Stimulated activated CD4-positive, alpha-beta T cell treated with anti-CD3 and anti-CD28 coated beads, Interleukin-12 subunit alpha, Interleukin-12 subunit beta, amount 100 ng/mL, for 24 hours (primary cell): ENCODE results near the gene FBXW4.

ENCODE experiments used
- DNase-seq, 2 experiments: peaks; one replicate each; pipeline ENCODE4 v3.0.0-alpha.2; 2020; ENCODE audit warnings: low read depth in 2 of 2

Gene FBXW4, protein sequence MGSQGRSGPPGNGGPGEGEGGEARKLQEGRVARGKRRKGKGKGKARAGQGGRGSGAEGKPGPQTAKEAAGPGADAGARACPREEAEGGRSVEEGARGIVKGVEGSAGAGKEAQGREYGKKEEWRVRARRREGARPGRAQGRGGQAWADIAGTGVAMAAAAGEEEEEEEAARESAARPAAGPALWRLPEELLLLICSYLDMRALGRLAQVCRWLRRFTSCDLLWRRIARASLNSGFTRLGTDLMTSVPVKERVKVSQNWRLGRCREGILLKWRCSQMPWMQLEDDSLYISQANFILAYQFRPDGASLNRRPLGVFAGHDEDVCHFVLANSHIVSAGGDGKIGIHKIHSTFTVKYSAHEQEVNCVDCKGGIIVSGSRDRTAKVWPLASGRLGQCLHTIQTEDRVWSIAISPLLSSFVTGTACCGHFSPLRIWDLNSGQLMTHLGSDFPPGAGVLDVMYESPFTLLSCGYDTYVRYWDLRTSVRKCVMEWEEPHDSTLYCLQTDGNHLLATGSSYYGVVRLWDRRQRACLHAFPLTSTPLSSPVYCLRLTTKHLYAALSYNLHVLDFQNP

GRCh38 chr10:101694674-101695403 lies at the start of gene FBXW4:
FBXW4 (minus strand) TSS chr10:101695170; CDS start chr10:101695105, 65 bp downstream.
- DNase-seq: peak; percentile 52 to 60

DNA sequence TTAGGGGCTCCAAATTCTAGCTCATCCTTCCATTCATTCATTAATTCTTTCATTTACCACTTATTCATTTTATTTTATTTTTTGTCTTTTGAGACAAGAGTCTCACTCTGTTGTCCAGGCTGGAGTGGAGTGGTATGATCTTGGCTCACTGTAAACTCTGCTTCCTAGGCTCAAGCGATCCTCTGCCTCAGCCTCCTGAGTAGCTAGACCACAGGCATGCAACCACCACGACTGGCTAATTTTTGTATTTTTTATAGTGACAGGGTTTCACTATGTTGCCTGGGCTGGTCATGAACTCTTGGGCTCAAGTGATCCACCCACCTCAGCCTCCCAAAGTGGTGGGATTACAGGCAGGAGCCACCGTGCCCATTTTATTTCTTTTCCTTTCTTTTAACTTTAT lies 49.3 kb upstream of the FBXW4 start:
- DNase-seq: no peak

DNA sequence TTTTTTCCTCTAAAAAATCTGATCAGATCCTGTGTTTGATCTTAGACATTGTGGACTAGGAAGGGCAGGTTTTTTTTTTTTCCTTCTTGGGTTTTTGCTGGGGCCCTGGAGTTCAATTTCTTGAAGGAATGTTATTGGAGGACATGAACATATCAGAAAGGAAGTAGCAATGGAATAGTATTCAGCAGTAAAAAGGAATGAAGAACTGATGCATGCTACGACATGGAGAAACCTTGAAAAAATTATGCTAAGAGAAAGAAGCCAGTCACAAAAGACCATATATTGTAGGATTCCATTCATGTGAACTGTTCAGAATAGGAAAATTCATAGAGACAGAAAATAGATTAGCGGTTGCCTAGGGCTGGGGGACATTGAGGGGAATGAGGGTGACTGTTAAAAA lies 47.0 kb upstream of the FBXW4 start:
- DNase-seq: no peak

GRCh38 chr10:101736666-101737065 lies 41.7 kb upstream of the FBXW4 start:
- no peak for DNase-seq

DNA sequence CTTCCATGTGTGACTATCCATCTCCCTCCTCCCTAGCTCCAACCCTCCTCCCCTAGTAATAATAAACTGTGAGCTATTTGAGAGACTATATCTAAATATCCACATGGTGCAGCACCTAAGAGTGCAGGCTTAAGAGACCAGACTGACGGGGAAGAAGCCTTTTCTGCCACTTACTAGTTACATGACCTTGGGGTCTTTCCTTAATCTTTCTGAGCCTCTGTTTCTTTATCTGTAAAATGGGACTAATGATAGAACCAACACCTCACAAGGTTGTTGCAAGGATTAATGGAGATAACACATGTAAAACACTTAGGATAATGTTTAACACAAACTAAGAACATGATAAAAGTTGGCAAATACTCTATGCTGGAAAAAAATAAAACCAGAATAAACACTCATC lies 37.1 kb upstream of the FBXW4 start:
- DNase-seq: no peak

DNA sequence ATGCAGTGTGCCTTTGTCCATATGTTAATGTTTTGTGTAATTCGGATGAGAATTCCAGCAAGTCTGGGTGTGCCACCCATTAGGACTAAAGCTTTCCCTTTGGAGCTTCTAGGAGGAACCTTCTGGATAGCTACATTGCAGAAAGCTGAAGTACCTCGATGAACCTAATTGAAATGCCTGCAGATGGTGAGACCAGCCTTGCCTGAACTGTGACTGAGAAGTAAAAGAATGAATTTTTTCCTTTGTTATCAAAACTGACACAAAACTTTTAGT lies 31.1 kb upstream of the FBXW4 start:
- DNase-seq: no peak

DNA sequence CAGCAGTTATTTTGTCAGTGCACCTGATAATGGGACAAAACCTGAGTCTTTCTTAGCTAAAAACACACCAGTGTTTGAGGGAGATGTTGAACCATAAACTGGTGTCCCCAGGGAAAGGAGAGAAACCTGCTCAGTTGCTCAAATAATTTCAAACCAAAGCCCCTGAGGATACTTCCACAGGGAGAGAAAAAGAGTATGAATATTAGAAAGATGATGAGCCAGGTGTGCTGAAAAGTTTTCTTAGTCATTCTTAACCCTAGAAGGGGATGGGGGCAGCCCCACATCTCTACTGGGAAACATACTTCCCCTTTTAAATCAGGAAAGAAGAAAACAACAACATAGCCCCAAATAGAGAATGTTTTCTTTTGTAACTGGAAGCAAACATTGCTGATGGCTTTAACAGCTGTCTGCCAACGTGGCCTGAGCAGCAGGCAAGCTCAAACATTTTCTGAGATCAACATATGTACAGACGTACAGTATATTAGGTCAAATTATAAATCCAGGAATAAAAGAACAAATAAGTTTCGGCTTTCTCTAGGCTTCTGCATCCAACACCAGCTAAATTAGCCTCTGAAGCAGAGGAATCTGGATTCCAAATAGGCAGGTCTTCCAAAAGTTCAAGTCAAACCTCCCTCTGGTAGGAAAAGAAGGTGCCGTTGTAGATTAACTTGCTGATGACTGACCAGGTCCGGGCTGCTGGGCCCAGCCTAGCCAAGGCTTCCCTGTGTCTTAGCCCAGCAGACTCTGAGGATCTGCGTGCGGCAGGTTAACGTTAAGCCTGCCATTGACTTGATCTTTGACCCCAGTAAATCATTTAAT lies 30.5 kb upstream of the FBXW4 start:
- no peak for DNase-seq

DNA sequence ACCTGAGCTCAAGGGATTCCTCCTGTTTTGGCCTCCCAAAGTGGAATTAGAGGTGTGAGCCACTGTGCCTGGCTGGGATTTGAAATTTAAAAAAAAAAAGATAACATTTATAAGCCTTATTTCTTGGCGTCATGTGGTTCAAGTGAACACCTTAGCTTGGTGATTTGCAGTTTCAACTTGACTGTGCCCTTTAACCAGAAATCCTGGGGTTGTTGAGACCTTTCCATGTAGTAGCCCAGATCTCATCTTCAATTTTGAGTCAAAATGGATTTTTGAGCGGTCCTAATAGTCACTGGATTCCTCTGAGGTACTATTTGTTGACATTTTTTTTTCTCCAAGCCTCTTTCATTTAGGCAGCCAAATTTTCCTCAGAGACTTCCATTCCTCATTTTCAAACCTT lies 29.5 kb upstream of the FBXW4 start:
- no peak for DNase-seq

- no peak for DNase-seq
Observed at GRCh38 chr10:101723176-101723575, 28.2 kb upstream of the FBXW4 start.

DNA sequence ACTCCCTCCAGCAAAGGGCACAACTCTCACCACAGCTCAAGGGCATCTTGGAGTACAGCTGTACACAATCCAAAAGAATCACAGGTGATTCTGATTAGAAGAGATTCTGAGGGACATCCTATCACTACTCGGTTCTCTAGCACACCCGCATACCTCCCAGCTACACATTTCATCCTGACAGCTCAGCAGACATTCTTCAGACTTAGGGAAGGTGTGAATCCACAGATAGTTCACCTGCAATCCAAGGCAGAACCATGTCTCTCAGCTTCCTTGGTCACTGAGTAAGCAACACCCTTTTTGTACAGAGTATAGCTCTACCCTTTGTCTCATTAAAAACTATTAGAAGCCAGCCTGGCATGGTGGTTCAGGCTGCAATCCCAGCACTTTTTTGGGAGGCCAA lies 26.8 kb upstream of the FBXW4 start:
- no peak for DNase-seq

GRCh38 chr10:101720606-101721230 lies 25.7 kb upstream of the FBXW4 start:
- DNase-seq: no peak

DNA sequence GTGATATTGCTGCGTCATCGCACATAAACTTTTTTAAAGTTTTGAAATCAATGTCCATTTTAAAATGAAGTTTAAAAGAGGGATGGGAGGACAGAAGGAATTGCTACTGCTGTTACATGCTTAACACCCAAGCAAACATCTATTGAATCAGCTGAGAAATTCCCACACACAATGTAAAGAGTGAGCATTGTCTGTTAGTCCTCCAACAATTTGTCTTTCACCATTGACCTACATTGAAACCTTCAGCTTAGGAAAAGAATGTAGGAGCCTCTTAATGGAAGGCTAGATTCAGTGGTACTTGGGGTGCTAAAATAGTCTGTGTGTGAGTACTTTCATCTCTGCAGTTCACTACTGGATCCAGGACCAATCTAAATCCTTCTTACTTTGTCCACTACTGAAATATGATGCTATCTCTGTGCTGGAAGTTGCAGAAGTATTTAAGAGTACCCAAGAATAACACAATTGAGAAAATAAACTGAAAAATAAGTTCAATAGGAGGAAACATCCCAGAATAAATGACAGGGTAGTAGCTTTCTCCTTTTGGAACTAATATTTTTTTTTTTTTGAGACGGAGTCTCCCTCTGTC lies 23.8 kb upstream of the FBXW4 start:
- no peak for DNase-seq

GRCh38 chr10:101716891-101717659 lies 22.1 kb upstream of the FBXW4 start:
- no peak for DNase-seq

DNA sequence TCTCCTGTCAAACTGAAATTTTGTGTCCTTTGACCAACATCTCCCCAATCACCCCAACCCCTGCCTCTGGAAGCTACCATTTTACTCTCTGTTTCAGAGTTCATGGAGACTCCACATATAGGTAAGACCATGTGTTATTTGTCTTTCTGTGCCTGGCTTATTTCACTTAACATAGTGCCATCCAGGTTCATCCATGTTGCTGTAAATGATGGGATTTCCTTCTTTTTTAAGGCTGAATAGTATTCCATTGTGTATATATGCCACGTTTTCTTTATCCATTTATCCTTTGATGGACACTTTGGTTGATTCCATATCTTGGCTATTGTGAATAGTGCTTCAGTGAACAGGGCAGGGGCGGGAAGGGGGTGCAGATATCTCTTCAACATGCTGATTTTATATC lies 18.0 kb upstream of the FBXW4 start:
- no peak for DNase-seq

DNA sequence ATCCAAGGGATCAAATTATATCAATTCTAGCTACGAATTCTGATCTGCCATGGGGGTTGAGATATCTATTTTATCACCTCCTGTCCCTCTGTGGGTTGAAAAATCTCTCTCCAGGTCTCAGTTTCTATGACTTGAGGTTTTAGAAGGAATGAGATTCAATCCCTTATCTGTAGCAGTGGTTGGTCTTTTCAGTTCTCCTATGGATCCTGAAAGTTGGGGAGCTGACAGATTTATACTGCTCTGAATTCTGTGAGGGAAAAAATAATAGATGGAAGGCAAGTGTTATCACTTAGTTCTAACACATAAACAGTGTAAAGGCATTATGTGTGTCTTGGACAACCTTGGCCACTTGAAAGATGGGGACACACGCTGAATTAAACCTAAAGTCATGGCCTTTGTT lies 15.8 kb upstream of the FBXW4 start:
- no peak for DNase-seq

DNA sequence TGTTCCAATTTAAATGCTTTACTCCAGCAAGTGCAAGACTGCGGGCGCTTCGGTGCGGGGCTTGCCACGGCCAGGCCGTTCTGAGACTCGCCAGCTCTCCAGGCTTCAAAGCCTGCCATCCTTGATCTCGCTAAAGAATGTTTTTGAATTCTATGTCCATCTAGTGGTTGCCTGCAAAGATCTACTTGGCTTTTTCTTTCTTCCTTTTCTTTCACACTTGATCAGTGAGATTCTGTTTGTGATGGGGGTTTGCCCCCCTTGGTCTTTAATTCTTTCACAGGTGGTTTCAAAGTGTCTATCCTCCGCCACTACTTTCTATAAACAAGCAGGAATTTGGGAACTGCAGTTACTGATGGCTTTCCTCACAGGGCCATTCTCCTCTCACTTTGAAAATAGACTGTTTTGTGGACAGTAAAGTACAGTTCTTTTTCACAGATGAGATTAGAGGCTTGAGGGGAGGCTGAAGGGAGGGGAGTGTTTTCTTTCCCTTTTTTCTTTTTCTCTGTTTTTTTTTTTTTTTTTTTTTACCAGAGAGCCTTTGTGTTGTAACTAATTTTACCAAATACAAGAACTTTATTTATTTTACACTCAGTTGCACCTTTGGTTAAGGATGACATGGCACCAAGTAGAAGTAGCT lies 15.2 kb upstream of the FBXW4 start:
- DNase-seq: no peak

DNA sequence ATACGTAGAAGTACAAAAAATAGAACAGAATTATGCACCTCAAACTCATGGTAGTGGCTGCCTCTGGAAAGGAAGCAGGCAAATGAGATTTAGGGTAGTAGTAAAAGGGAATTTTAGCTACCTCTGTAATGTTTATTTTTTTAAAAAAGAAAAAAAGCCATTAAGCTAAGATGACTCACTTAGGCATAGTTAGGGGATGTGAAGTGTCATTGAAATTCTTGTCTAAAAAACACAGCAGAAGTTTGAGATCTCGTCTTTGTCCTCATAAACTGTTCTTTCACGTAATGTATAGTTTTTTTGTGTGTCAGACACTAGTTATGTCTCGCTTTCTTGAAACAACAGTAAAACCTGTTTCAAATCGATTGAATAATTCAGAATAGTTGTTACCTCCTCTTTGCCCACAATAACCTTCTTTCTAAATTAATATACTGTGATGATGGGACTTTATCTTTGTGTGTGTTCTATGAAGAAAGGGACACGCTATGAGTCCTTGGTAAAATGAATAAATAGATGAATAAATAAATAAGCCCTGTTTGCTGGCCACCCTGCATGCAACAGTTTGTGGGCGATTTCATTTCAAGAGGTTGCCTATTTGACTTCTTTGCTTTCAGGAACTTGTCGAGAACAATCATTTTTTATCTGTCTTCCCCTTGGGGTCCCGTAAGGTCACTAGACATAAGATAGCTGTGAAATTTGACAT lies 14.5 kb upstream of the FBXW4 start:
- no peak for DNase-seq

GRCh38 chr10:101708870-101709269 lies 13.9 kb upstream of the FBXW4 start:
- DNase-seq: no peak

DNA sequence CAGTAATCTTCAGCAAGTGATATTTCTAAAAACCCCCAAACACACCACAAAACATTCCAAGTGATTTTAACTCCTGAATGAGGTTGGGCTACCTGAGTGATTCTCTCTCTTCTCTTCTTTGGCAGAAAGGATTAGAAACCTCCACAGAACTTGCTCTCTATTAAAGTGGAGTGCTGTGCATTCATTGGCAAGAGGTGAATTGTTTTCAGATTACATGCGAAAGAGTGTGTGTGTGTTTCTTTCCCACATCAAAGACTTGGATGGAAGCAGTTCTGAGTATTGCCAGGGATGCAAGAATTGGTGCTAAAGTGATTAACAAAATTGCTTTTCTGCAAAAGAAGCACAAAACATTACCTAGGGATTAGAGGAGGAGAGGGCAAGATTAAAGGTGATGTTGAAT lies 13.1 kb upstream of the FBXW4 start:
- DNase-seq: no peak

- no peak for DNase-seq
Observed at GRCh38 chr10:101704331-101704730, 9.4 kb upstream of the FBXW4 start.
